Ecto neural progenitor cell (in vitro differentiated cells): ENCODE data around the gene EFHD1.
A peak's percentile ranks its signal among the peaks of the same experiment; 100 is the strongest.
"Not testable (repeated sequence)": the region's sequence is repeated elsewhere in the genome, so short reads cannot be mapped to it uniquely, and the experiment has no call there.

Experiments used
- DNase-seq: peaks from one replicate; pipeline ENCODE4 v3.0.0-alpha.2; 2018; ENCODE audit warnings: low spot score

EFHD1 gene

GRCh38 chr2:232696609-232697058 is 63.2 kb downstream of the EFHD1 start:
- no peak for DNase-seq

- DNase-seq = peak; percentile 99
These were observed 63.8 kb downstream of the EFHD1 start, which contains the start of gene GIGYF2 for GRCh38 chr2:232697059-232697806. Gene GIGYF2 (plus strand): TSS chr2:232697331. CDS start chr2:232735198, 37,867 bp downstream.

- DNase-seq = no peak
These were observed 64.4 kb downstream of the EFHD1 start for GRCh38 chr2:232697807-232698110.

DNA sequence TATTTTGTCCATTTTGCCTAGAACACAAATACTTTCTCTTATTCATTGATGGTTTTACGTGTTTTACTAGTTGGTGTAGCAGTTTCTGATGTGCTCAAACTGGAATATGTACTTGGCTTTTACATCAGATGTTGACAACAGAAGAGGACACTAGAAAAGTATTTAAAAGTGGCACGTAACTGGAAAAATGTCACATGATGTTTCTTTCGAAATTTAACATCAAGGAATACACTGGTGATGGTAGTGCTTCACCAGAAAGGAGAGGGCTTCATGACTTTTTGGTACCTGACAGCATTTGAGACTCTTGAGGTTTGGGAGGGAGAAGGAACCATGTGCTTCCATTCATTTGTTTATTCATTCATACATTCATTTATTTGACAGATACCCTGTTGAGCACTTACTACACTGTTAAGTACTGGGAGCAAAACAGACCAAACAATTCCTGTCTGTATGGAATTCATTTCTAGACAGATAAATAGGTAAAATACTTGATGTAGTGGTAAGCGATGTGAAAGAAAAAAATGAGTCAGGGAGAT is 65.2 kb downstream of the EFHD1 start:
- DNase-seq = no peak

- no peak for DNase-seq
These were observed 65.7 kb downstream of the EFHD1 start for GRCh38 chr2:232699110-232699509.

GRCh38 chr2:232700154-232700553 is 66.8 kb downstream of the EFHD1 start:
- no peak for DNase-seq

GRCh38 chr2:232707076-232707475 is 73.7 kb downstream of the EFHD1 start:
- DNase-seq = no peak

- DNase-seq = no peak
These were observed 80.1 kb downstream of the EFHD1 start for GRCh38 chr2:232713505-232713904.

- DNase-seq = no peak
These were observed 81.6 kb downstream of the EFHD1 start for GRCh38 chr2:232714969-232715368.

- not testable (repeated sequence) for DNase-seq
These were observed 86.7 kb downstream of the EFHD1 start for GRCh38 chr2:232720056-232720455.

DNA sequence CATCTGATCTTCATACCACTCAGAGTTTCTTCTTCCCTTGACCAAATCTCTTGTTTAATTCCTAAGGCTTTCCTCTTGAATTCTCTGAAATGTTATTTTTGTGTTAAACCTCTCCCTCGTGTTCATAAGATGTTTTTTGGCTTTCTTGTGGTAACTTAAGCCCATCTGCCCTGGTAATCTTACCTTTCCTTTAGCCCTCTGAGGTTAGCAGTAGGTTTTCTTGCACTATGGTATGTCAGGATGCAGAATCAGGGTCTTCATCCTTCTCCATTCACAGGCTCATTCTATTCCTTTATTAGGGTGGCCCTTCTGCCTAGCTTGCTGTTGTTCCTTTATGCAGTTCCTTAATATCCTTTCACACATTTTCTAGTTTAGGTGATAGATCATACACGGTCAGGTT is 87.9 kb downstream of the EFHD1 start:
- DNase-seq = no peak

GRCh38 chr2:232721882-232722281 is 88.5 kb downstream of the EFHD1 start:
- no peak for DNase-seq

DNA sequence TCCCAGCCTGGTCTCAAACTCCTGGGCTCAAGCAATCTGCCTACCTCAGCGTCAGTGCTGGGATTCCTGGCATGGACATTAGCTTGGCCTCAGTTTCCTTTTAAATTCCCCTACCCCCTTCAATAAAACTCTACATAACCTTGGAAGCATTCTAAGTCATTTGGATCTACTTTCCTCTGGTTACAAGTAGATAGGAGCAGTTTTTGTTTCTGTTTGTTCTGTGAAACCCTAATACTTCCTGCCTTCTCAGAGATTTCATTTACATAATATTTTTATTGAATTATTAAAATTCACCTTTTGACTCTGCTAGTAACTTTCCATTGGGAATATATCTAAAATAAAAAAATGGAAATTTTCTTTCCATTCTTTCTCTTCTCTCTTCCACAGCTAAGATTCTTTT is 89.6 kb downstream of the EFHD1 start:
- no peak for DNase-seq

DNA sequence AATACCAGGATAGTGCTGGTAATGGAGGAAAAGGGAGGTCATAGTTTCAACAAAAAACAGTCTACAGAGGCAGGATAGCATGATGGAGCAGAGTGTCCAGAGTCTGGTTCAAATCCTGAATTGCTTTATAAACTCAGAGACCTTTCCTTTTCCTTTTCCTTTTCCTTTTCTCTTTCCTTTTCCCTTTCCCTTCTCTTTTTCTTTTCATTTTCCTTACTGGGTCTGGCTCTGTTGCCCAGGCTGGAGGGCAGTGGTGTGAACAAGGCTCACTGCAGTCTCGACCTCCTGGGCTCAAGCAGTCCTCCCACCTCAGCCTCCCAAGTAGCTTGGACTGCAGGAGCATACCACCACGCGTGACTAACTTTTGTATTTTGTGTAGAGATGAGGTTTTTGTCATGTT is 95.4 kb downstream of the EFHD1 start:
- DNase-seq = no peak

DNA sequence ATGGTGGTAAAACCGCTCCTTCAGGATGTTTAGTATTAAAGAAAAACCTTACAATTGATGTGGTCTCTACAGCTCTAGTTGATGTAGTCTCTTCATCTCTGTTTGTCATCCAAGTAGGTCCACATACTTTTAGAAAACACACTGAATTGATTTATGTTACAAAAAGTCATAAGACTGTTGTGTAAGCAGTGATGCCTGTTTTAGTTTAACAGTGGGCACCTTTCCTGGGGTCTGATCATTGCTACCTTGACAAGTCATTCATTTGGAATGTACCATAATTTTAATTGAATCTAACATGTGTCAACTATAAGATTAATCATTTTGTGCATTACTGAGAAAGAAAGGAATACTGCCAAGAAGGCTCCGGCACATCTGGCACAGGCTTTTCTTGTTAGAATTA is 98.1 kb downstream of the EFHD1 start:
- DNase-seq = no peak
